Liver (tissue), 9 donors: ENCODE data around the gene RABEP2. TPM values are rescaled to one million over a fixed set of nuclear protein-coding genes. Genes with fewer than 3 reads are reported as not detected.

Experiments used
- DNase-seq: peaks from one replicate; pipeline ENCODE4 v3.0.0-alpha.2; 2017; ENCODE audit warnings: low spot score
- H3K27ac ChIP-seq, 2 donors: one replicate each; pipeline ENCODE4 v1.7.0; 2013; ENCODE audit warnings: inconsistent platforms in 2 of 2, low read length in 2 of 2, control low read depth in 1 of 2, low read depth in 1 of 2, mild to moderate bottlenecking in 1 of 2
- H3K27me3 ChIP-seq, 4 donors: one replicate each; pipeline versions ENCODE4 v1.6.1 to v1.7.0; 2013; ENCODE audit warnings: low read length in 3 of 4, inconsistent platforms in 1 of 4, mild to moderate bottlenecking in 1 of 4, moderate library complexity in 1 of 4; ENCODE audit not compliant: control insufficient read depth in 4 of 4, insufficient read depth in 4 of 4
- H3K36me3 ChIP-seq, 4 donors: one replicate each; pipeline versions ENCODE4 v1.6.1 to v1.7.0; 2013; ENCODE audit warnings: low read length in 3 of 4, mild to moderate bottlenecking in 3 of 4, low read depth in 1 of 4, moderate library complexity in 1 of 4; ENCODE audit not compliant: control insufficient read depth in 4 of 4, insufficient read depth in 3 of 4
- H3K4me1 ChIP-seq, 4 donors: one replicate each; pipeline versions ENCODE4 v1.6.1 to v1.7.0; 2013; ENCODE audit warnings: low read length in 3 of 4, mild to moderate bottlenecking in 3 of 4, moderate library complexity in 1 of 4; ENCODE audit not compliant: control insufficient read depth in 4 of 4, insufficient read depth in 4 of 4
- H3K4me3 ChIP-seq, 3 donors: one replicate each; pipeline versions ENCODE4 v1.6.1 to v1.7.0; 2013; ENCODE audit warnings: low read length in 3 of 3, control low read depth in 1 of 3, low read depth in 1 of 3, mild to moderate bottlenecking in 1 of 3
- H3K9ac ChIP-seq, 2 donors: one replicate each; pipeline ENCODE4 v1.7.0; 2013; ENCODE audit warnings: low read length in 2 of 2, mild to moderate bottlenecking in 2 of 2, moderate library complexity in 2 of 2, control low read depth in 1 of 2, low read depth in 1 of 2
- H3K9me3 ChIP-seq, 4 donors: one replicate each; pipeline versions ENCODE4 v1.6.1 to v1.7.0; 2013; ENCODE audit warnings: low read length in 3 of 4; ENCODE audit not compliant: control insufficient read depth in 4 of 4
- EGR1 ChIP-seq, 2 donors: IDR thresholded peaks; 2 replicates each; pipeline ENCODE4 v1.6.1; 2016 to 2018; ENCODE audit warnings: antibody characterized with exemption in 2 of 2, low read depth in 2 of 2
- FOXA1 ChIP-seq: IDR thresholded peaks from 2 replicates; pipeline ENCODE4 v1.6.1; 2016; ENCODE audit warnings: antibody characterized with exemption
- FOXA2 ChIP-seq: IDR thresholded peaks from 2 replicates; pipeline ENCODE4 v1.6.1; 2016; ENCODE audit warnings: antibody characterized with exemption
- GABPA ChIP-seq, 2 donors: IDR thresholded peaks in 1 of 2; conservative IDR thresholded peaks in 1 of 2; 2 replicates each; pipeline ENCODE4 v1.6.1; 2016; ENCODE audit warnings: antibody characterized with exemption in 2 of 2, mild to moderate bottlenecking in 1 of 2, moderate library complexity in 1 of 2
- HNF4A ChIP-seq, 2 donors: conservative IDR thresholded peaks; 2 replicates each; pipeline ENCODE4 v1.6.1; 2016; ENCODE audit warnings: antibody characterized with exemption in 2 of 2, mild to moderate bottlenecking in 2 of 2
- HNF4G ChIP-seq: IDR thresholded peaks from 2 replicates; pipeline ENCODE4 v1.6.1; 2016; ENCODE audit warnings: antibody characterized with exemption
- JUND ChIP-seq, 2 donors: IDR thresholded peaks; 2 replicates each; pipeline ENCODE4 v1.6.1; 2016; ENCODE audit warnings: antibody characterized with exemption in 2 of 2
- NR2F2 ChIP-seq: IDR thresholded peaks from 2 replicates; pipeline ENCODE4 v1.6.1; 2016; ENCODE audit warnings: antibody characterized with exemption
- RAD21 ChIP-seq, 2 donors: IDR thresholded peaks; 2 replicates each; pipeline ENCODE4 v1.6.1; 2016; ENCODE audit warnings: antibody characterized with exemption in 2 of 2, mild to moderate bottlenecking in 2 of 2
- RXRA ChIP-seq, 2 donors: IDR thresholded peaks; 2 replicates each; pipeline ENCODE4 v1.6.1; 2017 to 2018; ENCODE audit warnings: antibody characterized with exemption in 2 of 2, mild to moderate bottlenecking in 1 of 2
- SP1 ChIP-seq: IDR thresholded peaks from 2 replicates; pipeline ENCODE4 v1.6.1; 2018; ENCODE audit warnings: antibody characterized with exemption, mild to moderate bottlenecking
- TAF1 ChIP-seq: conservative IDR thresholded peaks from 2 replicates; pipeline ENCODE4 v1.6.1; 2016; ENCODE audit warnings: antibody characterized with exemption, mild to moderate bottlenecking
- YY1 ChIP-seq: IDR thresholded peaks from 2 replicates; pipeline ENCODE4 v1.6.1; 2016; ENCODE audit warnings: antibody characterized with exemption, mild to moderate bottlenecking
- WGBS: extraction: QIAGEN DNeasy Blood & Tissue Kit; methylation state at CpG from one replicate; pipeline ENCODE4 v1.1.7; 2013; 5-methylcytosine and 5-hydroxymethylcytosine counted together
- polyA plus RNA-seq, 2 donors: library from polyadenylated mRNA; stranded (reverse) in 1 of 2; unstranded in 1 of 2; fragments of 200-250 nt in 1 of 2; fragments of >200 nt in 1 of 2; fragmentation: Nextera tagmentation in 1 of 2; extraction: Ambion mirVana in 1 of 2; gene quantifications; one replicate each; pipeline versions ENCODE4 v1.2.1 to v1.2.3, GENCODE V29; 2013 to 2015
- total RNA-seq, 2 donors: library from RNA; depleted of rRNA; stranded (reverse); fragments of >200 nt; gene quantifications; one replicate each; pipeline ENCODE4 v1.2.3, GENCODE V29; 2014
- TF ChIP-seq, protein P1 (sequence below): IDR thresholded peaks from 2 replicates; pipeline ENCODE4 v1.6.1; 2016; ENCODE audit warnings: antibody characterized with exemption
- TF ChIP-seq, protein P2 (sequence below): fragments of 150-350 bp; IDR thresholded peaks from 2 replicates; pipeline ENCODE4 v1.5.1; 2017; ENCODE audit warnings: improper control_type of control experiment, low read depth, low read length; ENCODE audit not compliant: missing input control
- TF ChIP-seq, protein P3 (sequence below): IDR thresholded peaks from 2 replicates; pipeline ENCODE4 v1.6.1; 2016; ENCODE audit warnings: antibody characterized with exemption, mild to moderate bottlenecking
- TF ChIP-seq, protein P4 (sequence below): IDR thresholded peaks from 2 replicates; pipeline ENCODE4 v1.6.1; 2016; ENCODE audit warnings: antibody characterized with exemption
- TF ChIP-seq, protein P5 (sequence below): IDR thresholded peaks from 2 replicates; pipeline ENCODE4 v1.6.1; 2016; ENCODE audit warnings: antibody characterized with exemption
- donor health status: healthy.
- donor health status: healthy.
- donor health status: healthy.
- donor health status: healthy.
- donor health status: healthy.

The RABEP2 gene
- total and polyA plus RNA-seq, 4 donors, result 3.0 to 16.1 (median 8.3) TPM

DNA sequence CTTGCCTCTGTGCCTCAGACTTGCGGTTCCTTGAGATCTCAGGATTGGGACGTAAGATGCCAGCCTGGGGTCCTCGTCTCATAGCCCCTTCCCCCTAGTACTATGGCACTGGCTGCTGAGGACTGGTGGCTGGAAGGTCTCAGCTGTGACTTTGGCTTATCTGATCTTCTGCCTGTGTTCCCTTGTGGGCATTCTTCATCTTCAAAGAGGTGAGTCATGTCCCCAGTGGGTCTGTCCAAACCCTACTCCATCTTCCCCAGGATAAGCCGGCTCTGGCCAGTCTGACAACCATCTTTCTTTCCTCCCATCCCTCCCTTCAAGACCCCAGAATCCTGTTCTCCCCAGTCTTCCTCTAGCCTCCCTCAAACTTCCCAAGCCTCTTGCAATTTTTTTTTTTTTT lies 10.3 kb upstream of the RABEP2 start:
- DNase-seq, result no peak
- no peak overlapping the region for H3K4me3 ChIP-seq
- H3K27me3 ChIP-seq, result no peaks in the 10 kb centered on the region
- H3K4me1 ChIP-seq, result peaks cover 0 to 5% (median 0%) of the 10 kb centered on the region in 4 donors
- 97% methylated on average over 4 of the region's 4 CpGs for WGBS
- no peak overlapping the region for H3K27ac ChIP-seq
- TF ChIP-seq, protein P1, sequence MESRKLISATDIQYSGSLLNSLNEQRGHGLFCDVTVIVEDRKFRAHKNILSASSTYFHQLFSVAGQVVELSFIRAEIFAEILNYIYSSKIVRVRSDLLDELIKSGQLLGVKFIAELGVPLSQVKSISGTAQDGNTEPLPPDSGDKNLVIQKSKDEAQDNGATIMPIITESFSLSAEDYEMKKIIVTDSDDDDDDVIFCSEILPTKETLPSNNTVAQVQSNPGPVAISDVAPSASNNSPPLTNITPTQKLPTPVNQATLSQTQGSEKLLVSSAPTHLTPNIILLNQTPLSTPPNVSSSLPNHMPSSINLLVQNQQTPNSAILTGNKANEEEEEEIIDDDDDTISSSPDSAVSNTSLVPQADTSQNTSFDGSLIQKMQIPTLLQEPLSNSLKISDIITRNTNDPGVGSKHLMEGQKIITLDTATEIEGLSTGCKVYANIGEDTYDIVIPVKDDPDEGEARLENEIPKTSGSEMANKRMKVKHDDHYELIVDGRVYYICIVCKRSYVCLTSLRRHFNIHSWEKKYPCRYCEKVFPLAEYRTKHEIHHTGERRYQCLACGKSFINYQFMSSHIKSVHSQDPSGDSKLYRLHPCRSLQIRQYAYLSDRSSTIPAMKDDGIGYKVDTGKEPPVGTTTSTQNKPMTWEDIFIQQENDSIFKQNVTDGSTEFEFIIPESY, result no peak
- no peak for TF ChIP-seq RAD21 (IDR thresholded peaks at IDR 0.05)
- TF ChIP-seq FOXA2, result no peak
- TF ChIP-seq, protein P2, sequence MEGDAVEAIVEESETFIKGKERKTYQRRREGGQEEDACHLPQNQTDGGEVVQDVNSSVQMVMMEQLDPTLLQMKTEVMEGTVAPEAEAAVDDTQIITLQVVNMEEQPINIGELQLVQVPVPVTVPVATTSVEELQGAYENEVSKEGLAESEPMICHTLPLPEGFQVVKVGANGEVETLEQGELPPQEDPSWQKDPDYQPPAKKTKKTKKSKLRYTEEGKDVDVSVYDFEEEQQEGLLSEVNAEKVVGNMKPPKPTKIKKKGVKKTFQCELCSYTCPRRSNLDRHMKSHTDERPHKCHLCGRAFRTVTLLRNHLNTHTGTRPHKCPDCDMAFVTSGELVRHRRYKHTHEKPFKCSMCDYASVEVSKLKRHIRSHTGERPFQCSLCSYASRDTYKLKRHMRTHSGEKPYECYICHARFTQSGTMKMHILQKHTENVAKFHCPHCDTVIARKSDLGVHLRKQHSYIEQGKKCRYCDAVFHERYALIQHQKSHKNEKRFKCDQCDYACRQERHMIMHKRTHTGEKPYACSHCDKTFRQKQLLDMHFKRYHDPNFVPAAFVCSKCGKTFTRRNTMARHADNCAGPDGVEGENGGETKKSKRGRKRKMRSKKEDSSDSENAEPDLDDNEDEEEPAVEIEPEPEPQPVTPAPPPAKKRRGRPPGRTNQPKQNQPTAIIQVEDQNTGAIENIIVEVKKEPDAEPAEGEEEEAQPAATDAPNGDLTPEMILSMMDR, result no peak
- TF ChIP-seq YY1, result no peak
- TF ChIP-seq JUND (IDR thresholded peaks at IDR 0.05), result no peak
- no peak for TF ChIP-seq EGR1 (IDR thresholded peaks at IDR 0.05; ENCODE audit: low read depth in 2 of 2)
- TF ChIP-seq GABPA (IDR thresholded peaks at IDR 0.05 in 1 of 2, conservative IDR thresholded peaks at IDR 0.05 in 1 of 2), result no peak
- no peak for TF ChIP-seq RXRA (IDR thresholded peaks at IDR 0.05)
- TF ChIP-seq, protein P3, sequence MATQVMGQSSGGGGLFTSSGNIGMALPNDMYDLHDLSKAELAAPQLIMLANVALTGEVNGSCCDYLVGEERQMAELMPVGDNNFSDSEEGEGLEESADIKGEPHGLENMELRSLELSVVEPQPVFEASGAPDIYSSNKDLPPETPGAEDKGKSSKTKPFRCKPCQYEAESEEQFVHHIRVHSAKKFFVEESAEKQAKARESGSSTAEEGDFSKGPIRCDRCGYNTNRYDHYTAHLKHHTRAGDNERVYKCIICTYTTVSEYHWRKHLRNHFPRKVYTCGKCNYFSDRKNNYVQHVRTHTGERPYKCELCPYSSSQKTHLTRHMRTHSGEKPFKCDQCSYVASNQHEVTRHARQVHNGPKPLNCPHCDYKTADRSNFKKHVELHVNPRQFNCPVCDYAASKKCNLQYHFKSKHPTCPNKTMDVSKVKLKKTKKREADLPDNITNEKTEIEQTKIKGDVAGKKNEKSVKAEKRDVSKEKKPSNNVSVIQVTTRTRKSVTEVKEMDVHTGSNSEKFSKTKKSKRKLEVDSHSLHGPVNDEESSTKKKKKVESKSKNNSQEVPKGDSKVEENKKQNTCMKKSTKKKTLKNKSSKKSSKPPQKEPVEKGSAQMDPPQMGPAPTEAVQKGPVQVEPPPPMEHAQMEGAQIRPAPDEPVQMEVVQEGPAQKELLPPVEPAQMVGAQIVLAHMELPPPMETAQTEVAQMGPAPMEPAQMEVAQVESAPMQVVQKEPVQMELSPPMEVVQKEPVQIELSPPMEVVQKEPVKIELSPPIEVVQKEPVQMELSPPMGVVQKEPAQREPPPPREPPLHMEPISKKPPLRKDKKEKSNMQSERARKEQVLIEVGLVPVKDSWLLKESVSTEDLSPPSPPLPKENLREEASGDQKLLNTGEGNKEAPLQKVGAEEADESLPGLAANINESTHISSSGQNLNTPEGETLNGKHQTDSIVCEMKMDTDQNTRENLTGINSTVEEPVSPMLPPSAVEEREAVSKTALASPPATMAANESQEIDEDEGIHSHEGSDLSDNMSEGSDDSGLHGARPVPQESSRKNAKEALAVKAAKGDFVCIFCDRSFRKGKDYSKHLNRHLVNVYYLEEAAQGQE, result no peak
- no peak for TF ChIP-seq HNF4G
- TF ChIP-seq, protein P4, sequence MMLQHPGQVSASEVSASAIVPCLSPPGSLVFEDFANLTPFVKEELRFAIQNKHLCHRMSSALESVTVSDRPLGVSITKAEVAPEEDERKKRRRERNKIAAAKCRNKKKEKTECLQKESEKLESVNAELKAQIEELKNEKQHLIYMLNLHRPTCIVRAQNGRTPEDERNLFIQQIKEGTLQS, result no peak
- no peak for TF ChIP-seq HNF4A (conservative IDR thresholded peaks at IDR 0.05)
- TF ChIP-seq, protein P5, sequence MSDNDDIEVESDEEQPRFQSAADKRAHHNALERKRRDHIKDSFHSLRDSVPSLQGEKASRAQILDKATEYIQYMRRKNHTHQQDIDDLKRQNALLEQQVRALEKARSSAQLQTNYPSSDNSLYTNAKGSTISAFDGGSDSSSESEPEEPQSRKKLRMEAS, result no peak
- no peak for TF ChIP-seq TAF1
- no peak for TF ChIP-seq FOXA1
- TF ChIP-seq SP1, result no peak
- no peak for TF ChIP-seq NR2F2
- no peaks in the 10 kb centered on the region for H3K9me3 ChIP-seq
- H3K9ac ChIP-seq, result no peak overlapping the region
- H3K36me3 ChIP-seq, result no peaks in the 10 kb centered on the region
